ENCODE data around the gene BAIAP2. TPM values are rescaled to one million over a fixed set of nuclear protein-coding genes. Genes with fewer than 3 reads are reported as not detected.

Gene BAIAP2
- total RNA-seq, 1 donor from 2014 or later, result 50.9 TPM

DNA sequence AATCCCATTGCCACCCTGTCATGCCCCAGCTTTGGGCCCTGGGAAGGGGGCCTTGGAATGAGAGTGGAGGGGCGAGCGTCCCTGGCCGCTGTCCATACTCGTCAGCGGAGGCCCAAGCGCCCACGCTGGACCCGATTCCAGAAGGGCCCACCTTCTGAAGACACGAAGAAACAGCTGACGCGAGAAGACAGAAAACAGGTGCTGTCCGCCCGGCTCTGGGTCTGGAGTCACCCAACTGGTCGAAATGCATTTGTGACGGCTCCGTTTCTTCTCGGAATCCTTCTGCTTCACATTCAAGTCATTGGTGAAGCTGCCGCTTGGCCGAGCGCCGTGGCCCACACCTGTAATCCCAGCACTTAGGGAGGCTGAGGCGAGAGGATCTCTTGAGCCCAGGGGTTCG, 77.5 kb downstream of the BAIAP2 start:
- no peak for DNase-seq (ENCODE audit: low spot score)
- ATAC-seq, result no peak
- intact Hi-C loops (cut with DNase I), result no loop called here

DNA sequence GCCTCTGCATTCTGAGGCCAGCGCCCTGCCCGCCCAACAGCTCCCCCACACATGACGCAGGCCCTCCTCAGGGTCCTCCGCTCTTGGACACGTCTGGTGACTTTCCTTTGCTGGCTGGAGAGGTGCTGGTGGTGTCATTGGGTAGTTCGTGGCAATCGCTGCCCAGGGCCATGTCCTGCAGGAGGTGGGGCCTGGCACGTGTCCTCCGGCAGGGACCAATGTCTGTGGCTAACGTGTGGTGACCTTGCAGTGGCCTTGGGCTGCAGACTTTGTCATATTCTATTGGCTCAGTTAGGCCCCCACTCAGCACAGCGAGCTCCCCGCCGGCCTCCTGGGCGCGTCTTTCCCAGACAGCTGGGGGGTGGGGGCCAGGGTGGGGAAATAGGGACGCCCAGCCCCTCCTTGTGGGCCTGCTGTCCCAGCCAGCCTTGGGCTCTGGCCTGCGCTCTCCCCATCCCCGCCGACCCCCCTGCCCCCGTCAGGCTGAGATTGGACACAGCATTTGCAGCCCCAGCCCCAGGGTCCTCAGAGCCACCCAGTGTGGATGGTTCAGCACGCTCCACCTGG, 78.3 kb downstream of the BAIAP2 start:
- no peak for ATAC-seq
- intact Hi-C loops (cut with DNase I), result no loop called here
- no peak for DNase-seq (ENCODE audit: low spot score)

DNA sequence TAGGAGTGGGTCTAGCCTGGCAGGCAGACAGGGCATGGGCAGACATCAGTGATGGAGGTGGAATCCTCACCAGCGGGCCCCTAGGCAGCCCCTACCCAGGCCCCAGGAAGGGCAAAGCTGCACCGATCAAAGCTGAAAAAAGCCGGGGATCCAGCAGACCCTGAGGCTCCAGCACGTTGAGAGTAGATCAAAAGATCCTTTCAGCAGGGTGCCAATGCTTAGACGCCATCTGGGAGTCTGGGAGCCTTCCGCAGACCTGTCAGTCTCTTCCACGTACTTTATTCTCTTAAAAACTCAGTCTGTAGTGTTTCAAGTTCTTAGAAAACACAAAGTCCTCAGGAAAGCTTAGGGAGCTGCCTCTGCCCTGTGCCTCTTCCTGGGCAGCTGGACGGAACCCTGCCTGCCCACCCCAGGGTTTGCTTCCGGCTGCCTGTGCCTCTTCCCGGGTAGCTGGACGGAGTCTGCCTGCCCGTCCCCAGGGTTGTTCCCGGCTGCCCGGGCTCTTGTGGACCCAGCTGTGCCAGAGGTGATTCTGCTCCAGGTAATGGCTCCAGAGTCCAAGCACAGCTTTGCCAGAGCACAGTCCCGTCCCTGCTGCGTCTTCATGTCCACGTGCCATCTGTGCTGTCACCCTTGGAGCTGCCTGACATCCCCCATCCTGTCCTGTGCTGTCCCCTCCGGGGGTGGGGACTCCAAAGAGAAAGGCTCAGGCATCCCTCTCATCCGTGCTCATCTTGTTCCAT, 79.6 kb downstream of the BAIAP2 start:
- DNase-seq (ENCODE audit: low spot score) (no peak), ATAC-seq (no peak)
- intact Hi-C loops (cut with DNase I), result no loop called here

DNA sequence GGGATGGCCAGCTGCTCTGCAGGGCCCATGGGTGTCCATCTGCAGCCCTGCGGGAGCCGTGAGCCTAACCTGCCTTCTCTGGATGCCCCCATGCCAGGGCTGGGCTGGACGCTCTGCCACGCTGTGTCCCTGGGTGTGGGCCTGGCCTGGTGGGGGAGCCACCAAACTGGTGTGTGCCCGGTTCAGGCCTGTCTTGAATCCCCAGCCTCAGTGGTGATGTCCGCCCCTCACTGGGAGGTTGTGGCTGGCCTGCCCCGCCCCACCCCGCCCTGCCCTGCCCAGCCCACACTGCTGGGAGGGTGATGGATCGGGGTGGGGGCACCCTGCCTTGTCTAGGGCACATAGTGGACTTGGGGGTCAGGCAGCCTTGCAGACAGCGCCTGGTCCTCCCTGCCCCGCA, 80.3 kb downstream of the BAIAP2 start:
- no peak for ATAC-seq
- intact Hi-C loops (cut with DNase I), result no loop called here
- DNase-seq (ENCODE audit: low spot score), result no peak

DNA sequence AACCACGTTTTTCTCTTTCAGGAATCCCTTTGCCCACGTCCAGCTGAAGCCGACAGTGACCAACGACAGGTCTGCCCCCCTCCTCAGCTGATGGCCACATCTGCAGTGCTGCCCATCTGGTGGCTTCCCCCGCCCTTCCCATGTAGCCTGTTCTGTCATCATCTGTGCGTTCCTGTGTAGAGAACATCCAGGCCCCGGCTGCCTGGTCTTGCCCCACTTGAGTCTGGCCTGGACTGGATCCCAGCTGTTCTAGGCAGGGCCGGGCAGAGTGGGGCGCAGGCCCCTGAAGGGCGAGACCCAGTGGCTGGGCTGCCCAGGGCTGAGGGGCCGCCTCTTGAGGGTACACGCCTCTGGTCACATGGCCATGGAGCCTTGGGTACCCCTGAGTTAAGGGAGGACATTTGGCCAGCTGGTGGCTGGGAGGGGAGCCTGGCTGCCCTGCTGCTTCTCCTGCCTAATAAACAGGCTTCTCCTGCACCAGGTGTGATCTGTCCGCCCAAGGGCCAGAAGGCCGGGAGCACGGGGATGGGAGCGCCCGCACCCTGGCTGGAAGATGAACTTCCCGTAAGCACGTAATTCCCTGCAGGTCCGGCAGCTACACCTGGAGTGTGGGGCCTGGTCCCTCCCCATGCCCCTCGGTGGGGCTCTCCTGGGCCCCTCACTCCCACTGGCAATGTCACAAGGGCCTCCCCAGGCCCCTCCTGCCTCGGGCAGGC, 81.0 kb downstream of the BAIAP2 start:
- intact Hi-C loops (cut with DNase I), result no loop called here
- no peak for ATAC-seq
- no peak for DNase-seq (ENCODE audit: low spot score)

DNA sequence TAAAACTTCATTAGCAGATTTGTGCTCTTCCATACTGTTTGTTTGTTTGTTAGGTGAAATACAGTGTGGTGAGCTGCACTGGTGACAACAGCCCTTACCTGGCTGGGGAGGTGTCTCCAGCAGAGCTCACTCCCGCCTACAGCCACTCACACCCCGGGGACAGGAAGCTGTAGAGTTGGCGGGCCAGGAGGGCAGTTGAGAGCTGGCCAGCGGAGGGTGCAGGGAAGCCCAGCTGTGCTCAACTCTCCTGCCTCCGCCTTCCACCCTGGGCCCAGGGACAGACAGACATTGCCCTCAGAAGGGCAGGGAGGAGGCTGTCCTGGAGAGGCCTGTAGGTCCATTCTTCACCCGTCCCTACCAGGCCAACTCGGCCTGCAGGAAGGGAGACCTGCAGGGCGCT, 81.8 kb downstream of the BAIAP2 start:
- no peak for ATAC-seq
- intact Hi-C loops (cut with DNase I), result no loop called here

DNA sequence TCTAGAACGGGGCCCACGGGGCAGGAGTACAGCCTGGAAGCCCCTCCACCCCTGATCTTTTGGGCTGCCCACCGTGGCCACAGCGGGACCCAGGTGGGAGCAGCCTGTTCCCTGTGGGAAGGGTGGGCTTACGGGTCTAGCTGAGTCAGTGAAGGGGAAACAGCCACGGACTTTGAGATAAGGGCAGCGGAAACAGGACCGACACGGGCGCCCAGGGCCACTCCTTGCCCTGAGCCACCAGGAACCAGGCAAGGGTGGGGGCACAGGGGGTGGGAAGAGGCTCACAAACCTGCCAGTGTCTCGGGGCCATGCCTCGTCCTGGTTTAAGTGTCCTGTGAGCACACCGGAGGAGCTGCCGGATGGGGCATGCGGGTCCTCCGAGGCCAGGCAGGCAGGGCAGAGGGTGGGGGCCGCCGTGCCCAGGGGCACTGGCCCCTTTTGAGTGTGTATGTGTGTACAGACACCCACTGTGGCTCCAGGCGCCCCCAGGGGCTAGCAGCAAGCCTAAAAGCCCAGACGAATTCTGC, 82.8 kb downstream of the BAIAP2 start:
- no peak for ATAC-seq
- intact Hi-C loops (cut with DNase I), result no loop called here
- DNase-seq (ENCODE audit: low spot score), result no peak

More for the DNA sequence above, 81.8 kb downstream of the BAIAP2 start:
- DNase-seq (ENCODE audit: low spot score), result no peak

DNA sequence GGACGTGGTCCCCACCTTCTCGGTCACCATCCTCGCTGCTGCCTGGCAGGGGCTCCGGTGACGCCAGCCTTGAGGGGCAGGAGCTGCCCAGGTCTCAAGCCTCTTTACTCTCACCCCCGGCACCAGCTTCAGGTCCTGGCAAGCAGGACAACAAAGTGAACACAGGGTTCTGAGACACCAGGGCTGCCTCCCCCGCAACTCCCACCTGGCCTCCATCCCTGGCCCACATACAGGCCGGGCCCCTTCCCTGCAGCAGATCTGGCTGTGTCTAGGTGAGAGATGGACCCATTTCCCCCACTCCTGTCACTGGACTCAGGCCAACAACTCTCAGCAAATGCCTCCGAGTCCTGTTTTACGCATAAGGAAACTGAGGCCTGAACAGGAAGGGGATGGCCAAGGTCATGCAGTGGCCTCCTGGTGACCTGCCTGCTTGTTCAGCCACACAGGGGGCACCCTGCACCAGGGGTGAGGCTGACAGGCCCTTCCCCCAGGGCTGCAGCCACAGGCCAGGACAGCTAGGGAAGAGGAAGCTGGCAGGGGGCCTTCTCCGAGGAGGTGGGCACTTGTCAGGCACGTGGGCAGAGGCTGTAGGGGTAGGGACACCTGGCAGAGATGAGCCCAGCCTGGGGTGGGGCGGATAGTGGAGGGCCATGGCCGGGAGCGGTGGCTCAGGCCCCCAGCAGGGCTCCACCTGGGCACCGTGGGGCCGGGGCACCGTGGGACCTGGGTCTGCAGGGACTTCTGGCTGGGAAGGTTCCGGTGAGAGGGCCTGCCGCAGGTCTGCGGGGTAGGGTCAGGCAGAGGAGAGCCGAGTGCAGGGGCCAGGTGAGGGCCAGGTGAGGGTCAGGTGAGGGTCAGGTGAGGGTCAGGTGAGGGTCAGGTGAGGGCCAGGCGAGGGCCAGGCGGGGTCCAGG, 83.6 kb downstream of the BAIAP2 start:
- ATAC-seq, result no peak
- DNase-seq (ENCODE audit: low spot score), result no peak
- intact Hi-C loops (cut with DNase I), result no loop called here

DNA sequence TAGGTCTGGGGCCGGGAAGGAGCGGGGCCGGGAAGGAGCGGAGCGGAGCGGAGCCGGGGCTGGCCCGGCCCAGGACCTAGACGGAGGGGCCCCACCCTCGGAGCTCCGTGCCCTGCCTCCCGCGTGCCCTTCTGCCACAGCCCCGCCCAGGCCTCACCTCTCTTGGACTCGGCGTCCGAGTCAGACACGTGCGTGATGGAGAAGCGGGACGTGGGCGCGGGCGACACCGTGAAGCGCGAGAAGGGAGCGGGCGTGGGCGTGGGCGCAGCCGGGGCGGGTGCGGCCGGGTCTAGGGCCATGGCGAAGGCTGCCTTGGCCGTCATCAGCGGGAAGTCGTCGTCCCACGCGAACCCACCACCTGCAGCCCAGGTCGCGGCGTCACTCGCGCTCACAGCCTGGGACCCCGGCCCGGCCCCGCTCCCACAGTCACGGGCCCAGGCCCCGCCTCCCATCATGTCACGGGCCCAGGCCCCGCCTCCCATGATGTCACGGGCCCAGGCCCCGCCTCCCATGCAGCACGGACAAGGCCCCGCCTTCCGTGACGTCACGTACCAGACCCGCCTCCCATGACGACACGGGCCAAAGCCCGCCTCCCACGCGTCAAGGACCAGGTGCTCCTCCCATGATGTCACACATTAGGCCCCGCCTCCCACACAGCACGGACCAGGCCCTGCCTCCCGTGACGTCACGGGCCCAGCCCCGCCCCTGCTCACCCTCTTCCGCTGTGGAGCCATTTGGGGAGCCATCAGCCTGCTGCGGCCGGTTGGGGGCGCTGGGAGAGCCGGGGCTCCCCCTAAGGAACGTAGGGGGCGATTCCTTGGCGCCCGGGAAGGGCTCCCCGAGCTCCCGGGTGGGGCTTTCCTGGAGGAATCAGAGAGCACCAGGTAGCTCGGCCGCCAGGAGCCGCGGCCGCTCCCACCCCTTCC, 84.5 kb downstream of the BAIAP2 start:
- peak; percentile 96 for DNase-seq (ENCODE audit: low spot score)
- intact Hi-C loops (cut with DNase I), result no loop called here
- peak; percentile 78 for ATAC-seq

DNA sequence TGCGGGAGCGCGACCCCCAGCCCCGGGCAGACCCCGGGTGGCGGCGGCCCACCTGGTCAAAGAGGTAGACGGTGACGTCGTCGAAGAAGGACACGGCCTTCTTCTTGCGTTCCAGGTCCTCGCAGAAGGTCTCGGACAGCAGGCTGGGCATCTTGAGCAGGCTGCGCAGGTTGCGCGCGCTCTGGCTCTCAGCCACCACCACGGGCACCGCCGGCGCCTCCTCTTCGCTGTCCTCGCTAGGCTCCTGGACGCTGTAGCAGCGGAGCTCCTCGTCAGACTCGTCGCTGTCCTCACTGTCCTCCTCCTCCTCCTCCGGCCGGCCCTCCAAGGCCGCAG, 85.2 kb downstream of the BAIAP2 start:
- intact Hi-C loops (cut with DNase I), result no loop called here
- no peak for DNase-seq (ENCODE audit: low spot score)
- no peak for ATAC-seq

DNA sequence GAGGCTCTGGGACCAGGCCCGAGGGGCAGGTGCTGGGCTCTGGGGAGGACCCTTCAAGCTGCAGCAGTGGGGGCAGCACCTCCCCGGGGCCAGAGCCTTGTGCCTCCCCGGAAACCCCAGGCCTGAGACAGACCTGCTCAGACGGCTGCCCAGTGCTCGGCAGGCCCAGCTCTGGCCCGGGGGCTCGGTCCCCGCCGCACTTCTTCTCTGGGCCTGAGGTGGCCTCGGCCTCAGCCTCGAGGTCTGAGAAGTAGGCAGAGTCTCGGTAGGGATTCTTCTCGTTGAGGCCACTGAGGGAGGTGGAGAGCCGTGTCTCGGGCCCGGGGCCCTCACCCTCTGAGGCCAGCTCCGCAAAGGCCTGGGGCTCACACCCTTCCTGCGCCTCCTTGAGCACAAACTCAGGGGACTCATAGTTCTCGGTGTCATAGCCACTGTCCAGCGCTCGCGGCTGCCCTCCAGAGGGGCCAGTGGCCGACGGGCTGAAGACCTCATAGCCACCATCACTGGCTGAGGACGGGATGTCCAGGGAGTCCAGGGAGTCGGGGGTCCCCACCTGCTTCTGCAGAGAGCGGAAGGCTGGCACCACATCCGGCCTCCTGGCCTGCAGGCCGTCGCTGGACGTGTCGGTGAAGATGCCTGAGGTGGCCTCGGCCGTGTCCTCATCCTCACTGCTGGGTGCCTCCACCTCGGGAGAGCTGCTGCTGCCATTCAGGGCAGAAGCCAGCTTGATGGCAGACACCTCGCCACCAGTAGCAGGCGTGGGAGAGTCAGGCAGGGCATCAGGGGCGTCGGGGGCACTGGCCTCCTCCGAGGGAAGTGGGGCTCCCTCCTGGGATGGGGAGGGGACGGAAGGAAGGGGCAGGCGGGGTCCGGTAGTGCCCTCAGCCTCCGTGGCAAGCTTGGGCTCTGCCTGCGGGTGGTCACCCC, 86.0 kb downstream of the BAIAP2 start:
- intact Hi-C loops (cut with DNase I), result no loop called here
- ATAC-seq, result no peak
- no peak for DNase-seq (ENCODE audit: low spot score)

DNA sequence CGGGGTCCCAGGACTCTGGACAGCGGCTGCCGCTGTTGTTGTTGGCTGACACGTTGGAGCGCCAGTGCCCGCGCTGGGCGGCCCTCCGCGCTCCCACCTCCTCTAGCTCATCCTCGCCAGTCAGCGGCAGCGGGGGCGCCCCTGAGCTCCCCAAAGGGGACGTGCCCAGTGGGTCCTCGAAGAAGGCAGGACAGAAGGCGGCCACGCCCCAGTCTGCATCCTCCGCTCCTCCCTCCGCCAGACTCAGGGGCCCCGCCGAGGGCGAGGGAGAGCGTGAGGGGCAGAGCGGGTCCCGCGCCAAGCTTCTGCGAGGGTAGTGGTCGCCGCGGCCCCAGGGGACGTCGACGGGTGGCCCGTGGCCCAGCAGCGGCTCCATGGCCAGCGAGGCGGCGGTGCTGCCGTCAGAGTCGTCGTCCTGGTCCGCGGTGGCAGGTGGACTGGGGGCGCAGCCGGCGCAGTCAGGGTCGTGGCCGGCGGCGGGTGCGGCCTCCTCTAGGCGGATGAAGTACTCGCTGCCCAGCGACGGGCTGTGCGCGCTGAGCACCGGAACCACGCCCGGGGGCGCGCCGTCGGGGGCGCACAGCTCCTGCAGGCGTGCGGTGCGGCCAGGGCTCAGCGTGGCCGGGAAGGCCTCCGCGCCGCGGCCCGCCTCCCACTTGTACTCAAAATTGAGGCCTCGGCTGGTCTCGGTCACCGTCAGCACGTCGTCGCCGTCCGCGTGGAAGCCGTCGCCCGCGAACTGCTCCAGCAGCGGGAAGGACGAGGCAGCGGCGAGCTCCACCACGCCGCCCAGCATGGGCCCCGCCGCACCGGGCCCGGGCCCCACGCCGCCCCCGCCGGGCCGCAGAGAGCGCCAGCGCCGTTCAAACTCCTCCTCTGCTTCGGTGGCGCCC, 87.1 kb downstream of the BAIAP2 start:
- no peak for ATAC-seq
- intact Hi-C loops (cut with DNase I), result no loop called here
- DNase-seq (ENCODE audit: low spot score), result no peak

DNA sequence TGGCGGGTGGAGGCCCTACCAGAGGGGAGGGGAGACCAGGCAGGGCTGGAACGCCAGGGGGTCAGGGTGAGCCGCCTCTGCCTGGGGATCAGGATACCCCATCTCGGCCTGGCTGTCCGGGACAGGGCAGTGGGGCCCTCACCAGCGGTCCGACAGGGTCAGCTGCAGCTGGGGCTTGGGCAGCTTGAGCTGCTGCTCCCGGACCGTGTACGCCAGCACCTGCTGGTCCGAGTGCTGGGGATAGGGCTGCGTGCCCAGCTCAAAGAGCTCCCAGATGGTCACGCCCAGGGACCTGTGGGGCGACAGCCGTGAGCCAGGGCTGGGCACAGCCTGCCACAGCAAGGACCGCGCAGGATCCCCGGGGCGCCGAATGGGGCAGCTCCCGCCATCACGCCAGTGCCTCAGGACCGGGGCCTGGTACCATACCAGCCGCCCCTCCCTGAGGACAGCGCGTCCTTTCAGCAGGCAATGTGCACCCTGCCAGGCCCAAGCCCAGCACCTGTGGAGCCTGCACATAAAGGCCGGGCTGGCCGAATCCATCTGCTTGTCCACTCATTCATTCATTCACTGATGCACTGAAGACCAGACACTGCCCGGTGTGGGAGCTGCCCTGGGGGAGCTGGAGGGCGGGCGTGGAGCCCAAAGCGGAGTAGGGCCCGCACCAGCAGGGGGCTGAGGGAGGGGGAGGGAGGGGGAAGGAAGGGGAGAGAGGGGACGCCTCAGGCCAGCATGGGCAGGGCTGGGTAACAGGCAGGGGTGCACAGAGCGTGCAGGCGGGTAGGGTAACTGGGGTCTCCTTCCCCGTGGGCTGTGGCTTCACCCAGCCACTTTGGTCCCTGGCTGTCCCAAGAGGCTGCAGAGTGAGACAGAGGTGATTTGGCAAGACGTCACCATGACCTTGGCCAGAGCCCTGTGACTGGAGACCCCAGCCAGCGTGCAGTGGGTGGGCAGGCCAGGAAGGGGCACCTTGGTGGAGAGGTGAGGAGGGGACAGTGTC, 88.4 kb downstream of the BAIAP2 start:
- intact Hi-C loops (cut with DNase I), result no loop called here
- ATAC-seq (no peak), DNase-seq (ENCODE audit: low spot score) (no peak)

DNA sequence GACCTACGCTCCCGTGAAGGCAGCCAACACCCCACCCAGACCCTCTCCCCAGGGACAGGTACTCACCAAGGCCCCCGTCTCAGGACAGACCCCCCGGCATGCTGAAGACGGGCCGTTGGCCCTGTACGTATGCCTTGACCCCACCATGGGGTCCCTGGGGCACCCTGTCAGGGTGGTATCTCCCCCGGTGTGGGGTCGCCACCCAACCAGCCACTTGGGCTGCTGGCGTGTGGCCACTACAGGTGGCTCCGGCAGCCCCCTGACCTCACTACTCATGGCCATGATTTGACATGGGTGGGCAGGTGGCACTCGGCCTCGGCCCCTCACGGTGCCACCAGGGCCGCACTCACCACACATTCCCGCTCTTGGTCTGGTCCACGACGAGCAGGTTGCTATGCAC, 89.4 kb downstream of the BAIAP2 start:
- no peak for ATAC-seq
- intact Hi-C loops (cut with DNase I), result no loop called here
- no peak for DNase-seq (ENCODE audit: low spot score)

DNA sequence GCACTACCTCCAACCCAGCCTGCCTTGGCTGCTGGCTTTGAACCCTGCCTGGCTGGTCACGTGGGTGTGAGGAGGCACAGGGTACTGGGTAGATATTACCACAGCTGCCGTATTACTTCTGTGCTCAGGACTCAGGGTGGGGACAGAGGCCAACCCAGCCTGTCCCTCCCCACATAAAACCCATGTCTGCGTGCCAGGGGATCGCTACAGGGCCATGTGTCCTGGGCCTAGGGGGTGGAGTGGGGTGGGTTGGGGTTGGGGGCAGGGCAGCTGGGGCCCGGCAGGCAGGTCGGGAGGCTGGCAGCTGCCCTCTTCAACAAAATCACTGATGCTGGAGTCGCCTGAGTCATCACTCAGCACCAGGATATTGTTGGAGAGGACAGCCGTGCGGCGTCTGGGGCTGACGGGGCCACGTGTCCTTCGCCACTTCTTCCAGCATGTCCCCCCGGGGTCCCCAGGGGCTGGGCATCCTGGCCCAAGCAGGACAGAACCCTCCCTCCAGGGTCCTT, 90.7 kb downstream of the BAIAP2 start:
- intact Hi-C loops (cut with DNase I), result no loop called here
- ATAC-seq, result no peak
- no peak for DNase-seq (ENCODE audit: low spot score)
